Astrocyte (in vitro differentiated cells and primary cell): Measurements from ENCODE around the gene PNKD. TPM values are rescaled to one million over a fixed set of nuclear protein-coding genes. Genes with fewer than 3 reads are reported as not detected.
A peak's percentile ranks its signal among the peaks of the same experiment; 100 is the strongest.

ENCODE experiments used
- DNase-seq: peaks from one replicate; pipeline ENCODE4 v3.0.0-alpha.2; 2010; ENCODE audit warnings: low read depth
- FAIRE-seq: peaks from 2 replicates; lab custom pipeline; 2011; peaks lifted over from hg19 to GRCh38; lab: Jason Lieb, UNC
- H2AFZ ChIP-seq: 2 replicates; pipeline ENCODE4 v1.6.0; 2012; ENCODE audit warnings: low read depth, low read length, inconsistent platforms
- H3K27ac ChIP-seq: 2 replicates; pipeline ENCODE4 v1.5.1; 2011; ENCODE audit warnings: low read depth, low read length, inconsistent platforms
- H3K27me3 ChIP-seq: 2 replicates; pipeline ENCODE4 v1.6.0; 2011; ENCODE audit warnings: low read length, inconsistent platforms; ENCODE audit not compliant: insufficient read depth
- H3K36me3 ChIP-seq: 2 replicates; pipeline ENCODE4 v1.5.1; 2011; ENCODE audit warnings: low read length, inconsistent platforms; ENCODE audit not compliant: insufficient read depth
- H3K4me1 ChIP-seq: 2 replicates; pipeline ENCODE4 v1.5.1; 2011; ENCODE audit warnings: low read length, inconsistent platforms; ENCODE audit not compliant: insufficient read depth
- H3K4me2 ChIP-seq: 2 replicates; pipeline ENCODE4 v1.6.0; 2012; ENCODE audit warnings: low read length, inconsistent platforms
- H3K4me3 ChIP-seq: 2 replicates; pipeline ENCODE4 v1.5.1; 2011; ENCODE audit warnings: low read depth, mild to moderate bottlenecking, low read length, inconsistent platforms; ENCODE audit not compliant: insufficient read depth
- H3K79me2 ChIP-seq: 2 replicates; pipeline ENCODE4 v1.6.0; 2012; ENCODE audit warnings: mild to moderate bottlenecking, low read length, inconsistent platforms; ENCODE audit not compliant: insufficient read depth
- H3K9ac ChIP-seq: 2 replicates; pipeline ENCODE4 v1.6.0; 2012; ENCODE audit warnings: mild to moderate bottlenecking, low read length, inconsistent platforms
- H3K9me3 ChIP-seq: 2 replicates; pipeline ENCODE4 v1.5.1; 2012; ENCODE audit warnings: low read depth, mild to moderate bottlenecking, low read length, inconsistent platforms; ENCODE audit not compliant: insufficient read depth
- H4K20me1 ChIP-seq: 2 replicates; pipeline ENCODE4 v1.6.0; 2012; ENCODE audit warnings: low read length, inconsistent platforms; ENCODE audit not compliant: insufficient read depth
- H3K27ac Mint-ChIP-seq: one replicate; pipeline ENCODE4 v1.8.0; 2021; ENCODE audit warnings: mild to moderate bottlenecking, mixed read lengths; ENCODE audit not compliant: unreplicated experiment
- H3K27me3 Mint-ChIP-seq: one replicate; pipeline ENCODE4 v1.8.0; 2021; ENCODE audit warnings: low read depth, mixed read lengths; ENCODE audit not compliant: unreplicated experiment
- H3K36me3 Mint-ChIP-seq: one replicate; pipeline ENCODE4 v1.8.0; 2021; ENCODE audit warnings: low read depth, mixed read lengths; ENCODE audit not compliant: unreplicated experiment
- H3K4me1 Mint-ChIP-seq: one replicate; pipeline ENCODE4 v1.8.0; 2021; ENCODE audit warnings: low read depth, mixed read lengths; ENCODE audit not compliant: unreplicated experiment
- H3K4me3 Mint-ChIP-seq: one replicate; pipeline ENCODE4 v1.8.0; 2021; ENCODE audit warnings: mild to moderate bottlenecking, moderate library complexity, mixed read lengths; ENCODE audit not compliant: unreplicated experiment
- H3K9me3 Mint-ChIP-seq: one replicate; pipeline ENCODE4 v1.8.0; 2021; ENCODE audit warnings: mild to moderate bottlenecking, mixed read lengths; ENCODE audit not compliant: unreplicated experiment
- EZH2 ChIP-seq: IDR thresholded peaks from 2 replicates; pipeline ENCODE4 v1.6.1; 2012; ENCODE audit warnings: mild to moderate bottlenecking, low read length, inconsistent platforms; ENCODE audit not compliant: insufficient read depth
- total RNA-seq: library from RNA; stranded (reverse); gene quantifications from 2 replicates; pipeline ENCODE4 v1.2.1, GENCODE V29; 2021
- TF ChIP-seq, protein P1 (sequence below): IDR thresholded peaks from 2 replicates; pipeline ENCODE4 v1.5.1; 2011; ENCODE audit warnings: low read depth, mild to moderate bottlenecking, inconsistent platforms, low read length, moderate library complexity; ENCODE audit not compliant: insufficient read depth

Gene PNKD
- total RNA-seq, 1 donor from 2014 or later, result 40.9 TPM

- Histone ChIP-seq H3K36me3 (no peaks in the 10 kb centered on the region), H3K79me2 (no peaks in the 10 kb centered on the region), H3K27ac (no peak overlapping the region), H3K4me2 (peak overlapping the region; percentile 86), H3K4me3 (no peak overlapping the region), H3K4me1 (no peaks in the 10 kb centered on the region), H3K9me3 (no peaks in the 10 kb centered on the region), H3K9ac (no peak overlapping the region), H2AFZ (peak overlapping the region; percentile 91), H4K20me1 (no peaks in the 10 kb centered on the region), H3K27me3 (peaks cover 5% of the 10 kb centered on the region)
- DNase-seq (no peak), FAIRE-seq (no peak)
- peaks cover 36% of the 10 kb centered on the region for H3K27me3 Mint-ChIP-seq
- peak overlapping the region; percentile 57 for H3K4me3 Mint-ChIP-seq
- no peak overlapping the region for H3K27ac Mint-ChIP-seq
- no peak for TF ChIP-seq EZH2
- TF ChIP-seq, protein P1, sequence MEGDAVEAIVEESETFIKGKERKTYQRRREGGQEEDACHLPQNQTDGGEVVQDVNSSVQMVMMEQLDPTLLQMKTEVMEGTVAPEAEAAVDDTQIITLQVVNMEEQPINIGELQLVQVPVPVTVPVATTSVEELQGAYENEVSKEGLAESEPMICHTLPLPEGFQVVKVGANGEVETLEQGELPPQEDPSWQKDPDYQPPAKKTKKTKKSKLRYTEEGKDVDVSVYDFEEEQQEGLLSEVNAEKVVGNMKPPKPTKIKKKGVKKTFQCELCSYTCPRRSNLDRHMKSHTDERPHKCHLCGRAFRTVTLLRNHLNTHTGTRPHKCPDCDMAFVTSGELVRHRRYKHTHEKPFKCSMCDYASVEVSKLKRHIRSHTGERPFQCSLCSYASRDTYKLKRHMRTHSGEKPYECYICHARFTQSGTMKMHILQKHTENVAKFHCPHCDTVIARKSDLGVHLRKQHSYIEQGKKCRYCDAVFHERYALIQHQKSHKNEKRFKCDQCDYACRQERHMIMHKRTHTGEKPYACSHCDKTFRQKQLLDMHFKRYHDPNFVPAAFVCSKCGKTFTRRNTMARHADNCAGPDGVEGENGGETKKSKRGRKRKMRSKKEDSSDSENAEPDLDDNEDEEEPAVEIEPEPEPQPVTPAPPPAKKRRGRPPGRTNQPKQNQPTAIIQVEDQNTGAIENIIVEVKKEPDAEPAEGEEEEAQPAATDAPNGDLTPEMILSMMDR, result no peak
- no peaks in the 10 kb centered on the region for H3K36me3 Mint-ChIP-seq
- no peaks in the 10 kb centered on the region for H3K9me3 Mint-ChIP-seq
- no peaks in the 10 kb centered on the region for H3K4me1 Mint-ChIP-seq
Observed at GRCh38 chr2:218386505-218387368, 116.4 kb downstream of the PNKD start.

DNA sequence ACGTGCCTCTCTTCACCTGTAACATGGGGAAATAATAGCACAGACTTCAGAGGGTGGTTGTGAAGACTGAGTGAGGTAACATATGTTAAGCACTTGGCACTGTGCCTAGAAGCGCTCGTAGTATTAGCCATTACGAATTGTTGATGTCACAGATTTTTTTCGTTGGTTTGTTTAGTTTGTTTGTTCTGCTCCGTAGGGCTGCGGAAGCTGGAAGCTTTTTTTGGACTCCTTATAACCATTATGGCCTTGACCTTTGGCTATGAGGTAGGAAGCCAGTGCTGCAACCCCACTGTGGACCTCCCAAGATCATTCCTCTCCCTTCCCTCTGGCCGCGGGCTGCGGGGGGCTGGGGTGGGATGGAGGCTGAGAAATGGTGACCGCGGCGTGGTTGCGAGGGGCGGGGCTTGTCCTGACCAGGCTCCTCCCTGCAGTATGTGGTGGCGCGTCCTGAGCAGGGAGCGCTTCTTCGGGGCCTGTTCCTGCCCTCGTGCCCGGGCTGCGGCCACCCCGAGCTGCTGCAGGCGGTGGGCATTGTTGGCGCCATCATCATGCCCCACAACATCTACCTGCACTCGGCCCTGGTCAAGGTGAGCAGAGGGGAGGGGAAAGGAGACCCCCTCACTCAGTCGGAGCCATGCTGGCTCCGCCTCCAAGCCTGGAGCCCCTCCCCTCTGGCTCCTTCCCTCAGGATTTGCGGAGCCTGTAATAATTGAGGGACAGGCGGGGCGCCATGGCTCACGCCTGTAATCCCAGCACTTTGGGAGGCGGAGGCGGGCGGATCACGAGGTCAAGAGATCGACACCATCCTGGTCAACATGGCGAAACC, 117.3 kb downstream of the PNKD start:
- H3K9me3 Mint-ChIP-seq, result no peaks in the 10 kb centered on the region
- H3K9ac ChIP-seq, result no peak overlapping the region
- H3K4me1 ChIP-seq, result no peaks in the 10 kb centered on the region
- H3K4me3 Mint-ChIP-seq, result no peak overlapping the region
- peaks cover 31% of the 10 kb centered on the region for H3K27me3 Mint-ChIP-seq
- H3K27ac Mint-ChIP-seq, result no peak overlapping the region
- peak overlapping the region; percentile 23 for H3K4me3 ChIP-seq
- H3K79me2 ChIP-seq, result no peaks in the 10 kb centered on the region
- no peaks in the 10 kb centered on the region for H4K20me1 ChIP-seq
- H3K4me1 Mint-ChIP-seq, result no peaks in the 10 kb centered on the region
- no peaks in the 10 kb centered on the region for H3K9me3 ChIP-seq
- H2AFZ ChIP-seq, result peak overlapping the region; percentile 91
- peak overlapping the region; percentile 86 for H3K4me2 ChIP-seq
- peak; percentile 31 for TF ChIP-seq EZH2
- TF ChIP-seq, protein P1, result no peak
- H3K36me3 Mint-ChIP-seq, result no peaks in the 10 kb centered on the region
- DNase-seq (peak; percentile 36), FAIRE-seq (no peak)
- no peaks in the 10 kb centered on the region for H3K36me3 ChIP-seq
- no peak overlapping the region for H3K27ac ChIP-seq
- H3K27me3 ChIP-seq, result no peaks in the 10 kb centered on the region
